A549 treated with dexamethasone at 1 μM for 4 hours (cell line): ENCODE measurements around the gene INSL3. TPM values are rescaled to one million over a fixed set of nuclear protein-coding genes. Genes with fewer than 3 reads are reported as not detected.

Experiments used
- total RNA-seq: library from RNA; stranded (reverse); fragments of 200-300 nt; extraction: Qiagen RNA extraction; gene quantifications from 5 replicates; pipeline ENCODE4 v1.2.3, GENCODE V29; 2022

Gene INSL3, protein sequence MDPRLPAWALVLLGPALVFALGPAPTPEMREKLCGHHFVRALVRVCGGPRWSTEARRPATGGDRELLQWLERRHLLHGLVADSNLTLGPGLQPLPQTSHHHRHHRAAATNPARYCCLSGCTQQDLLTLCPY
- 0.31 to 1.0 TPM (median 0.57 TPM) in 5 replicates for total RNA-seq

DNA sequence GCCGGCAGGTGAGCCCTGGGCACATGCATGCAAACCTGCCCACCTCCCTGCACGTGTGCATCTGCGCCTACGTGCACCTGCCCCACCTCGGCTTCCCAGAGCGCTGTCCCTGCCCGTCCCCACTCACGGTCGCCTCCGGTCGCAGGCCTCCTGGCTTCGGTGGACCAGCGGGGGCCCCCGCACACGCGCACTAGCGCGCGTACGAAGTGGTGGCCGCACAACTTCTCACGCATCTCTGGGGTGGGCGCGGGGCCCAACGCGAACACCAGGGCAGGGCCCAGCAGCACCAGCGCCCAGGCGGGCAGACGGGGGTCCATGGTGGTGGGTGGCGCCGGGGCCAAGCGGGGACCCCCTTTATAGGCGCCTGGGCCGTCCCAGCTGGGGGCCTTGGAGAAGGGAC is at the start of gene INSL3:
INSL3 (minus strand) TSS at position 330 of the 400 bp plus-strand sequence; CDS start at position 317, 13 bp downstream.

DNA sequence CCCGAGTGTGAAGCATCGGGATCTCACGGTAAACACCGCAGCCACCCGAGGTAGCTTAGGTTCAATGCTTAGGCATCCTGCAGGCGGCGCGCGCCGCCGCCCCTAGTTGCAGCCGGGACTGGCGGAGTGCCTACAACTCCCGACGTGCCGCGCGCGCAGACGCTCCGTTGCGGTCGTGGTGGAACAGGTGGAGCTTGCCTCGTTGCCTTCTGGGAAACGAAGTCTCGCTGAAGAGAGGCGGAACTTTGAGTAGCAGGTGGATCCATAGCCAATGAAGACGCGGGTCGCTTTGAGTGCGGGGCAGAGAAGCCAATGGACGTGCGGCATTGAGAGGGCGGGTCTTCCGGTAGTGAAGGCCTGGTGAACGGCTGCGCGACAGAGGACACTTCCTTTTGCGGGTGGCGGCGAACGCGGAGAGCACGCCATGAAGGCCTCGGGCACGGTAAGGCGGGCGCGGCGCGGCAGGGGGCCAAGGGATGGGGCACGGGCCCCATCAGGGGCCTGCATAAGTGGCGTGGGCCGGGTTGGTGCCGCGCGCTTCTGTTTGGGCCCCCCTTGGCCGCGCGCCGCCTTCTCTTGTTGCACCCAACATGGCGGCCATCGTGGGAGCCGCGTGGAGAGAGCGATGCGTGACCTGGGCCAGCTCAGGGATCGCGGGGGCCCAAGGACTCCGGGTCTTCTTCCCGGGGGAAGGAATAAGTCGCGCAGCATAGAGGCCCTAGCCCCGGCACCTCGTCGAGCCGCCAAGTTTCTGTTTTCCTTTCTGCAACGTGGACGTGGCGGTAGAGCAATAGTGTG is 38.4 kb upstream of the INSL3 start, which contains the start of gene RPL18A:
RPL18A (plus strand) TSS at position 378 of the 798 bp plus-strand sequence; CDS start at position 425, 47 bp downstream.

DNA sequence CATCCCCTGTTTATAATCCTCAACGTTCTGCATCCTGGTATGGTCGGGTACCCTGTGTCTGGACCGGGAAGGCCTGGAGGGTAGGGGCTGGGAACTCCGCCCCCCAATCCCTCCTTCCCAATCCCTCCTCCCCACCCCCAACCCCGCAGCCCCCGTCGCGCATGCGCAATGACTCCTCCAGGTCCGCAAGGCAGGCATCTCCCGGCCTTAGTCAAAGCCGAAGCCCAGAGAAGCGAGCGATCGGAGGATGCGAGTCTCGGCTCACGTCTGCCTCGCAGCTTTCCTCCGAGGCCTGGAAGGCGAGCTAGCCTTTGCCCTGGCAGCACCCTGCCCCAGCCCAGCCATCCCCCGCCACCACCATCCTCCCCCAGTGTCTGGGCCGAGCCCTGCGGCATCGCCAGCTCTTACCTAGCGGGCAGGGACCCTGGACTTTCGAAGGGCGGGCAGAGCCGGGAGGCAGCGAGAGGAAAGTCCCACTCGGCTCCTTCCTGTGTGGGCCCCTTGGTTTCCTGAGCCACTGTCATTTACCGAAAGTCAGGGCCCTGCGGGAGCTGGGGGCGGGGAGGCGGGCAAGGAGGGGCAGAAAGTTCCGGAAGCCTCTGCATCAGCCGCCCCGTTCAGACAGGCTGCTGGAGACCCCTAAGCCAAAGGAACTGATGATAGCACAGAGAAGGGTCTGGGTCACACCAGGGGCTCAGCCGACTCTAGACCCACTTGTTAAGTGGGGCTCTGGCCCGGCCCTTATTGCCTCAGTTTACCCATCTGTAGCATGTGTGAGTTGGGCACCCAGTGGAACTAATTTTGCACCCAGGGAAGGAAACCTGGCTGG is 26.4 kb upstream of the INSL3 start, which contains the start of gene JAK3:
JAK3 (minus strand) TSS at position 445 of the 829 bp plus-strand sequence. CDS start 3,565 bp downstream, outside the sequence.

DNA sequence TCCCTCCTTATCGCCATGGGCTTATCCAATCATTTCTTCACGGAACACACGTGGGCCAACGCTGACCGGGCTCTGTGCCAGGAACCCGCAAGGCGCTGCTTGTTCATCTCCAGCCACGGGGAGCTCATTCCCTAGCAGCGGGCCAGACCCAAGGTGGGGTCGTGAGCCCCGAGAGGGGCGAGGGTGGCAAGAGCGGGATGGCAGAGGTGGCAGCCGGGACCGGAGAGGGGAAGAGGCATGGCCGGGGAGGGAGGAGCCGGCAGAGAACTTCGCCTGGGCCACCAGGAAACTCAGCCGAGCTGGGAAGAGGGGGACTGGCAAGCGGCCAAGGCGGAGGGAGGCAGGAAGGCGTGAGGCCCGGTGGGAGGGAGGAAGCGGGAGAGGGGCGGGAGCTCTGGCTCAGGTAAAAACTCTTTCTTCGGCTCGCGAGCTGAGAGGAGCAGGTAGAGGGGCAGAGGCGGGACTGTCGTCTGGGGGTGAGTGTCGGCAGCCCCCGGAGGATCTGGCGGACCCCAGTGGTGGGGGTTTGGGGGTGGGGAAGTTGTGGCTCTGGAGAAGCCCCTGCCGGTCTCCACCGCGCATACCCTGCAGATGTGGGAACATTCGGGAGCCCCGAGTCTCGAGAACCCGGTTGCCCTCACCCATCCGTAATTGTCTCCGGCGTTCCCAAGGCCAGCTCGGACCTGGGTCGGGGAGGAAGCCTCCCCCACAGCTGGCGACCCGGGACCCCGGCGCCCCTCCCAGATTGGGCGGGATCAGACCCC is 26.4 kb downstream of the INSL3 start, which contains the start of gene B3GNT3:
B3GNT3 (plus strand) TSS at position 408 of the 764 bp plus-strand sequence. CDS start 12,670 bp downstream, outside the sequence.

Other genes starting within 250 kb of the INSL3 start
- 1.1 to 1.6 TPM (median 1.2 TPM) in 5 replicates for gene UNC13A, start 133.2 kb downstream of the INSL3 start, total RNA-seq
- gene MAP1S, start 102.0 kb downstream of the INSL3 start, total RNA-seq, result 21.0 to 39.0 TPM (median 34.5 TPM) in 5 replicates
- gene FCHO1, start 70.0 kb downstream of the INSL3 start, total RNA-seq, result 14.9 to 20.9 TPM (median 19.1 TPM) in 5 replicates
- gene B3GNT3, start 26.4 kb downstream of the INSL3 start, total RNA-seq, result 3.1 to 5.2 TPM (median 4.9 TPM) in 5 replicates
- 0.16 to 0.32 TPM (median 0.20 TPM) in 5 replicates for gene JAK3, start 26.5 kb upstream of the INSL3 start, total RNA-seq
- gene RPL18A, start 38.4 kb upstream of the INSL3 start, total RNA-seq, result 1,970 to 2,203 TPM (median 2,076 TPM) in 5 replicates
- gene SLC5A5, start 50.4 kb upstream of the INSL3 start, total RNA-seq, result 0.10 to 0.47 TPM (median 0.35 TPM) in 5 replicates
- 102 to 123 TPM (median 110 TPM) in 5 replicates for gene CCDC124, start 111.5 kb upstream of the INSL3 start, total RNA-seq
- 0.23 to 1.6 TPM (median 0.94 TPM) in 5 replicates for gene KCNN1, start 145.6 kb upstream of the INSL3 start, total RNA-seq
- 48.2 to 65.6 TPM (median 62.1 TPM) in 5 replicates for gene ARRDC2, start 186.7 kb upstream of the INSL3 start, total RNA-seq